Esophagus muscularis mucosa (tissue), 4 donors: ENCODE measurements around the gene NELFA. TPM values are rescaled to one million over a fixed set of nuclear protein-coding genes. Genes with fewer than 3 reads are reported as not detected.
"Not testable (repeated sequence)": the region's sequence is repeated elsewhere in the genome, so short reads cannot be mapped to it uniquely, and the experiment has no call there.

ENCODE experiments used
- DNase-seq: peaks from one replicate; pipeline ENCODE4 v3.0.0-alpha.2; 2017; ENCODE audit errors: extremely low spot score
- H3K27ac ChIP-seq, 4 donors: fragments of 200-600 bp; sonication (generic); replicated peaks in 1 of 4; 1 replicate in 3 of 4; 2 replicates in 1 of 4; pipeline ENCODE4 v1.5.1; 2016 to 2019; ENCODE audit warnings: mild to moderate bottlenecking in 1 of 4
- H3K27me3 ChIP-seq, 4 donors: fragments of 200-600 bp; sonication (generic); one replicate each; pipeline versions ENCODE4 v1.5.1 to v1.6.0; 2016 to 2019
- H3K36me3 ChIP-seq, 4 donors: fragments of 200-600 bp; sonication (generic); one replicate each; pipeline ENCODE4 v1.5.1; 2016 to 2019
- H3K4me1 ChIP-seq, 4 donors: fragments of 200-600 bp; sonication (generic); one replicate each; pipeline ENCODE4 v1.5.1; 2016 to 2019
- H3K4me3 ChIP-seq, 4 donors: fragments of 200-600 bp; sonication (generic); 1 replicate in 2 of 4; 2 replicates in 2 of 4; pipeline ENCODE4 v1.5.1; 2016 to 2019; ENCODE audit warnings: mild to moderate bottlenecking in 4 of 4, moderate library complexity in 1 of 4
- H3K9me3 ChIP-seq, 4 donors: fragments of 200-600 bp; sonication (generic); 1 replicate in 3 of 4; 2 replicates in 1 of 4; pipeline ENCODE4 v1.5.1; 2016 to 2019
- CTCF ChIP-seq, 3 experiments: fragments of 200-600 bp in 2 of 3; fragments of 450-650 bp in 1 of 3; sonication (generic) in 2 of 3; IDR thresholded peaks; one replicate each; pipeline ENCODE4 v1.5.1; 2017 to 2019; ENCODE audit warnings: antibody characterized with exemption in 3 of 3, mild to moderate bottlenecking in 2 of 3, moderate library complexity in 1 of 3
- EP300 ChIP-seq: sonication (generic); formaldehyde crosslinking; IDR thresholded peaks from one replicate; pipeline ENCODE4 v1.6.1; 2017; ENCODE audit warnings: antibody characterized with exemption
- POLR2A ChIP-seq: fragments of 450-650 bp; IDR thresholded peaks from one replicate; pipeline ENCODE4 v1.6.1; 2017; ENCODE audit warnings: antibody characterized with exemption, moderate library complexity, mild to moderate bottlenecking, low read depth
- POLR2AphosphoS5 ChIP-seq, 2 donors: sonication (generic); formaldehyde crosslinking; IDR thresholded peaks; one replicate each; pipeline ENCODE4 v1.6.1; 2017; ENCODE audit warnings: antibody characterized with exemption in 2 of 2
- WGBS: methylation state at CpG from one replicate; pipeline ENCODE4 v1.1.5; 2018; 5-methylcytosine and 5-hydroxymethylcytosine counted together
- intact Hi-C: fragments of 100-400 bp; cut with DNase I; formaldehyde crosslinking; loops from one replicate; pipeline ENCODE4 v1.15.1; 2023
- total RNA-seq, 4 donors: library from RNA; depleted of rRNA; stranded (reverse); fragments of >200 nt; gene quantifications; one replicate each; pipeline versions ENCODE4 v1.1.0 to v1.2.1, GENCODE V29; 2016

NELFA gene
- total RNA-seq, 4 donors from 2014 or later: 15.4 to 23.7 (median 18.7) TPM

DNA sequence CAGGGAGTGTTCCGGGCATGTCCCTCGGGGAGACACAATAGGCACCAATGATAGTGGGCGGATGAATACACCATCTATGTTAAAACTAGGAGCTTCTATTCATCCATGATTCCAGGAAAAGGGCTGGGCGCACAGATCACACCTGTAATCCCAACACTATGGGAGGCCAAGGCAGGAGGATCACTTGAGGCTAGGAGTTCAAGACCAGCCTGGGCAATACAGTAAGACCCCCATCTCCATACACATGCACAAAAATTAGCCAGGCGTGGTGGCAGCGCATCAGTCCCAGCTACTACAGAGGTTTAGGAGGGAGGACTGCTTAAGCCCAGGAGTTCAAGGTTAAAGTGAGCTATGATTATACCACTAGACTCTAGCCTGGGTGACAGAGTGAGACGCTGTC is 2.4 kb downstream of the NELFA start:
- intact Hi-C loops: no loop called here
- peak; percentile 50 for DNase-seq
- H3K27ac ChIP-seq: no peak overlapping the region
- H3K4me1 ChIP-seq: peaks cover 8 to 37% (median 31%) of the 10 kb centered on the region in 4 donors
- H3K27me3 ChIP-seq: no peaks in the 10 kb centered on the region
- 93% methylated on average over 7 of the region's 7 CpGs for WGBS
- no peaks in the 10 kb centered on the region for H3K9me3 ChIP-seq
- TF ChIP-seq POLR2A: no peak
- no peak for TF ChIP-seq CTCF (IDR thresholded peaks at IDR 0.05)
- no peak for TF ChIP-seq POLR2AphosphoS5 (IDR thresholded peaks at IDR 0.05)
- peaks cover 0 to 36% (median 21%) of the 10 kb centered on the region in 4 donors for H3K36me3 ChIP-seq
- no peak overlapping the region for H3K4me3 ChIP-seq

GRCh38 chr4:2003361-2003760 is 5.4 kb downstream of the NELFA start:
- H3K4me3 ChIP-seq, H3K9me3 ChIP-seq, intact Hi-C loops, H3K27me3 ChIP-seq, H3K27ac ChIP-seq, DNase-seq: not testable (repeated sequence)
- H3K36me3 ChIP-seq: peaks cover 0 to 36% (median 21%) of the 10 kb centered on the region in 4 donors
- peaks cover 0 to 29% (median 21%) of the 10 kb centered on the region in 4 donors for H3K4me1 ChIP-seq
- 97% methylated on average over 2 of the region's 2 CpGs for WGBS

GRCh38 chr4:1999308-1999707 is 9.5 kb downstream of the NELFA start:
- intact Hi-C loops, H3K27me3 ChIP-seq, H3K4me3 ChIP-seq, H3K9me3 ChIP-seq, H3K27ac ChIP-seq, DNase-seq, H3K4me1 ChIP-seq: not testable (repeated sequence)
- peaks cover 0 to 19% (median 12%) of the 10 kb centered on the region in 4 donors for H3K36me3 ChIP-seq
- 95% methylated on average over 4 of the region's 4 CpGs for WGBS

DNA sequence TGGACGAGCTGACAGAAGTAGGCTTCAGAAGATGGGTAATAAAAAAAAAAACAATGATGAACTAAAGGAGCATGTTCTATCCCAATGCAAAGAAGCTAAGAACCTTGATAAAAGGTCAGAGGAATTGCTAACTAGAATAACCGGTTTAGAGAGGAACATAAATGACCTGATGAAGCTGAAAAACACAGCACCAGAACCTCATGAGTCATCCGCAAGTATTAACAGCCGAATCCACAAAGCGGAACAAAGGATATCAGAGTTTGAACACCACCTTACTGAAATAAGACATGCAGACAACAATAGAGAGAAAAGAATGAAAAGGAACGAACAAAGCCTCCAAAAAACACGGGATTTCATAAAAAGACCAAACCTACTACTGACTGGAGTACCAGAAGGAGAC is 10.5 kb downstream of the NELFA start:
- Histone ChIP-seq H3K4me1 (peaks cover 0 to under 1% (median 0%) of the 10 kb centered on the region in 4 donors), H3K9me3 (peaks cover 0 to 5% (median 0%) of the 10 kb centered on the region in 4 donors), H3K27me3 (no peaks in the 10 kb centered on the region), H3K36me3 (peaks cover 0 to 10% (median 4%) of the 10 kb centered on the region in 4 donors), H3K27ac (no peak overlapping the region), H3K4me3 (no peak overlapping the region)
- intact Hi-C loops: no loop called here
- no peak for DNase-seq
- 95% methylated on average over 7 of the region's 7 CpGs for WGBS
- TF ChIP-seq EP300 (no peak), CTCF (IDR thresholded peaks at IDR 0.05) (no peak), POLR2A (no peak), POLR2AphosphoS5 (IDR thresholded peaks at IDR 0.05) (no peak)

DNA sequence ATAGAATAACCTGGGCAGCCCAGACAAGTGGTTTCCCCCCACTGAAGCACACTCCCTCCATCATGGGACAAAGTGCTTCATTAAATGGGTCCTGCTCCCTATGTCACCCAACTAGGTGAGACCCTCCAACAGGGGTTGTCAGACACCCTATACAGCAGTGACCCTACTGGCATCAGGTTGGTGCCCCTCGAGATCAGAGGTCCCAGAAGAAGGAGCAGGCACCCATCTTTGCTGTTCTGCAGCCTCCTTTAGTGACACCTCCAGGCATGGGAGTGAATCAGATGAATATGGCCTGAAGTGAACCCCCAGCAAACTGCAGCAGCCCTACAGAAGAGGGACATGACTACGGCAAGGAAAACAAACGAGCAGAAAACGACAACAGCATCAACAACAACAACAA is 11.1 kb downstream of the NELFA start:
- H3K27ac ChIP-seq: no peak overlapping the region
- peaks cover 0 to 4% (median 2%) of the 10 kb centered on the region in 4 donors for H3K36me3 ChIP-seq
- 94% methylated on average over 4 of the region's 4 CpGs for WGBS
- H3K9me3 ChIP-seq: peaks cover 0 to 5% (median 0%) of the 10 kb centered on the region in 4 donors
- H3K4me3 ChIP-seq: no peak overlapping the region
- H3K27me3 ChIP-seq: no peaks in the 10 kb centered on the region
- no peak for DNase-seq
- intact Hi-C loops: no loop called here
- no peak for TF ChIP-seq POLR2AphosphoS5 (IDR thresholded peaks at IDR 0.05)
- no peak for TF ChIP-seq CTCF (IDR thresholded peaks at IDR 0.05)
- TF ChIP-seq POLR2A: no peak
- no peak for TF ChIP-seq EP300
- peaks cover 0 to 6% (median 3%) of the 10 kb centered on the region in 4 donors for H3K4me1 ChIP-seq

GRCh38 chr4:1996866-1997611 is 11.7 kb downstream of the NELFA start:
- Histone ChIP-seq H3K36me3 (peaks cover 0 to 6% (median 2%) of the 10 kb centered on the region in 4 donors), H3K9me3 (peaks cover 0 to 5% (median 0%) of the 10 kb centered on the region in 4 donors), H3K4me1 (peaks cover 0 to 13% (median 8%) of the 10 kb centered on the region in 4 donors), H3K27ac (no peak overlapping the region), H3K27me3 (no peaks in the 10 kb centered on the region), H3K4me3 (no peak overlapping the region)
- intact Hi-C loops: no loop called here
- no peak for TF ChIP-seq POLR2AphosphoS5 (IDR thresholded peaks at IDR 0.05)
- TF ChIP-seq CTCF (IDR thresholded peaks at IDR 0.05): no peak
- no peak for TF ChIP-seq EP300
- no peak for TF ChIP-seq POLR2A
- 97% methylated on average over 3 of the region's 3 CpGs for WGBS
- DNase-seq: no peak
